ENCODE results near the gene CLP1.

Gene CLP1

DNA sequence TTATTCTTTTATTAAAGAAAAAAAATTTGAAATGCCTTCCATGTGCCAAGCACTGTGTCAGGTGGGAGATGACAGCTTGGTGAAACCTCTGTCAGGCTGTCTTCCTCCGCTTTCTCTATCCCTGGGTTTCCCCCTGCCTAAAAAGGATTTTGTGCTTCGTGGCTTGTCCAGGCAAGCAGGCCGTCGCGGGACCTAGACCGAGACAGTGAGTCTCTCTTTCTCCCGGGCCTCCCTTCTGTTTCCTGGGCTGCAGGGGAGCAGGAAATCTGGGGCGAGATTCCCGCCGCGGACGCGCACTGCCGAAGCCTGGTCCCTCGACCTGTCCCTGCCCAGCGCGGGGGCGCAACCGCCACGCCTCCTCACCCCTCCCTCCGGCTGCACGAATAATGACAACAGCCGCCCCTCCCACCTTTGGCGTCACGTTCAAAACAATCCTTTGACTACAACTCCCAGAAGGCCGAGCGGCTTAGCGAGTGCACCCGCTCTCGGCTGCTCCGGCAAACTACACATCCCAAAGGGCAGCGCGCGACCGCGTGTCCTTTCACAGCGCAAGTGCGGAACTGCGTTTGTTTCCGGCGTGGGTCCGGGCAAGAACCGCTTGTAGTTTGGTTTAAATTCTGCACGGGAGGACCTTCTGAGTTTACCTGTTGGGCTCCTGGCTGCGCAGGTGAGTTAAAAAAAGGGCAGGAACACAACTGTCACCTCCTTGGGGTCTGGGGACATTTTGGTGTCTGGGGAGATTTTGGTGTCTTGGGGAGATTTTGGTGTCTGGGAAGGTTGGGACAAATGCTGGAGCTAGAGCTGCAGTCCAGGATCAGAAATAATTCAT is at the start of gene CLP1:
TSS of gene CLP1 (plus strand) at position 569 of the 829 bp plus-strand sequence. CDS start 1,715 bp downstream, outside the sequence.
- DNase-seq, result peak; percentile 96 to 99

DNA sequence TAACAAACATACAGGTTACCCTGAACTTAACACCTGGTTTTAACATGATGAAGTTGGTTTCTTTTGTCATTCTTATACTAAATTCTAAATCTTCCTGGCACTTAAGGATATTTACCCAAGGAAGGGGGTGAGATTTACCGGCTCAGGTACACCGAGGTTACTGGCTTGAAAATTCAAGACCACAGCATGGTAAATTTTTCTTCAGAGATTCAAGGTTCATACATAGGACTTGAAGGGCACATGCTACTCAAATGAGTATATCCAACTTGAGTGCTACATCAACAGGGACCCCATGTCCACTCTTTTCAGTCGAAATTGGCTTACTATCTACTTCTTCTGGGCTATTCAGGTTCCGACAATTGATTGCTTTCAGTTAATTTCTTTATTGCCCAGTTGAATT is 47.4 kb upstream of the CLP1 start:
- DNase-seq, result no peak

DNA sequence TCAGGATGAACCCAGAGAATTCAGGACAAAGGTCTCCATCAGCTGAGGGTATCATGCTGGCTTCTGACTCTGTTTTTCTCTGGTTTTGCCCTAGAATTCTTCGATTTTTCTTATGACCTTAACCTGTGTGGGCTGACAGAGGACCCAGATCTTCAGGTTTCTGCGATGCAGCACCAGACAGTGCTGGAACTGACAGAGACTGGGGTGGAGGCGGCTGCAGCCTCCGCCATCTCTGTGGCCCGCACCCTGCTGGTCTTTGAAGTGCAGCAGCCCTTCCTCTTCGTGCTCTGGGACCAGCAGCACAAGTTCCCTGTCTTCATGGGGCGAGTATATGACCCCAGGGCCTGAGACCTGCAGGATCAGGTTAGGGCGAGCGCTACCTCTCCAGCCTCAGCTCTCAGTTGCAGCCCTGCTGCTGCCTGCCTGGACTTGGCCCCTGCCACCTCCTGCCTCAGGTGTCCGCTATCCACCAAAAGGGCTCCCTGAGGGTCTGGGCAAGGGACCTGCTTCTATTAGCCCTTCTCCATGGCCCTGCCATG is 43.3 kb upstream of the CLP1 start:
- DNase-seq, result no peak

DNA sequence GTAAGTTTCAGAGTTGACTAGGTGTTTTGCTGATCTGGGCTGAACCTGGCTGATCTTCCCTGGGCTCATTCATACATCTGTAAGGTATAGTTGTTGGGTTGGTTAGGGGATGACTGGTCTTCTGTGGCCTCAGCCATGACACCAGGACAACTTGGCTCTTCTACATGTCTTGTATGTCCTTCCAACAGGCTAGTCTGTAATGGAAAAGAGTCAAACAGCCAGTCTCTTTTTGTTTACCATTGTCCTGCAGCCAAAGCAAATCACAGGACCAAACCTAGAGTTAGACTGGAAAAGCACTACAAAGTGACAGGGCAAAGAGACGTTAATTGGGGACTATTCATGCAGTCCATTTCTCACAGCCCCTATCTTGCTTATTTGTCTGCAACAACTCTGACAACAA is 42.3 kb upstream of the CLP1 start:
- no peak for DNase-seq

- no peak for DNase-seq
These were observed 41.0 kb upstream of the CLP1 start for GRCh38 chr11:57616595-57616994.

GRCh38 chr11:57618438-57618837 is 39.1 kb upstream of the CLP1 start:
- DNase-seq, result no peak

GRCh38 chr11:57619331-57619730 is 38.2 kb upstream of the CLP1 start:
- DNase-seq, result no peak

DNA sequence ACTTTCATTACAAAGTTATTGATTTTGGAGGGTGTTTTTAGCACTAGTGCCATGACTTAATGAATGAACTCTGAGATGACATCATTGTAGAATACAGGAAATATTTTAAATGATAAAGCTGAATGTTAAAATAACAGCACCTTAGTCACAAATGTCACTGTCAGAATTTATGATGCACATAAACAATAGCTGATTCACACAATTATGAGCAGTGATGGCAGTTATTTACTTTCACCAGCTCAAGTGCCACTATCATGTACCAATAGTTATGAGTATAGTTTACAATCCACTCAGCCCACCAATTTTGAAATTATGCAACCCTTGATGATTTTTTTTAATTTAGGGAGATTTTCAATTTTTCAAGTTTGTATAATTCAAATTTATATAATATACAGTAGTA is 37.1 kb upstream of the CLP1 start:
- no peak for DNase-seq

- no peak for DNase-seq
These were observed 35.3 kb upstream of the CLP1 start for GRCh38 chr11:57622263-57622662.

- DNase-seq, result no peak
These were observed 32.7 kb upstream of the CLP1 start for GRCh38 chr11:57624864-57625263.

DNA sequence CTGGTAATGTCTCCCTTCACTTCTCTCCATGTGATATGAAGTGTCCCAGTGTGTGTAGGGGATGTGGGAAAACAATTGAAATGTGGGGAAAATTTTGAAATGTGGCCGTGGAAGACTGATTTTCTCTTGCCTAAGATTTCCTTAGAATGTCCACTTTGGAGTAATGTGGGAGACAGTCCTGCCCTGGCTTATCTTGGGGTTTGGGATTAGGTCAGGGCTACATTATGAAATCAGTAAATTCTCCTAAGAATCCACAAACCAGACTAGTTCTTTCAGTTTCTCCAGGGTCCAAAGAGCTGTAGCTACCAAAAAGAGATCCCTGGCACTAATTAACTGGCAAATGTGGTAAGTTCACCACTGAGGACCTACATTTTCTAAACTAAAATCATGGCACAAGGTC is 30.7 kb upstream of the CLP1 start:
- DNase-seq, result no peak

- DNase-seq, result no peak
These were observed 27.4 kb upstream of the CLP1 start for GRCh38 chr11:57630171-57630570.

DNA sequence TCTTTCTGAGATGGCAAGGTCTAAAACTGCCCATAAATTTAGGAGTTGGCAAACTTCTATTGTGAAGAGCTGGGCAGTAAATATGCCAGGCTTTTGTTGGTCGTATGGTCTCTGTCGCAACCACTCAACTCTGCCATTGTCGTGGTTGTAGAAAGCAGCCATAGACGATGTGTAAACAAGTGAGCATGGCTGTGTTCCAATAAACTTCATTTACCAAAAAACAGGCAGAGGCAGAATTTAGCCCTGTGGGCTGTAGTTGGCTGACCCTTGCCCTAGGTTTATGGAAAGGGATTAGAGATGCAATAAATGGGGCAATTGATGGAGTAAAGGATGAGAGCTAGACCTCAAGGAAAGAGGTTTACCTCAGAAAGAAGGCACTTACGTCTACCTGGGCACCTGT is 25.4 kb upstream of the CLP1 start:
- DNase-seq, result no peak

GRCh38 chr11:57633394-57634070 is 24.0 kb upstream of the CLP1 start:
- DNase-seq, result no peak

DNA sequence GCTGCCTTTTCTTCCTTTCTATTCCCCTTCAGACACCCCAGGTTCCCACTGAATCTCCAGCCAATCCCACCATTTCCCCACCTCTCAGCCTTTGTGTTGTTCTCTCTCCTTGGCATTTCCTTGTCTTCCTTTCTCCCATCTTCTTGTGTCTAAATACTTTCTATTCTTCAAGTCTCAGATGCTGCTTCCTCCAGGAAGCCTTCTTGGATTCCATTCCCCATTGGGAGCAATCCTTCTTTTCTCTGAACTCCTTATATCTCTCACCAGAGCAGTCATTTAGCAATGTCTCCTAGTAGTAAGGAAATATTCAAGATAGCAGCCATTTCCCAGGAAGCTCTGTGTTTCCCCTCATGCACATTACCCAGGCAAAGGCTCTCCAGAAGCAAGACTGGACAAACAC is 23.3 kb upstream of the CLP1 start:
- no peak for DNase-seq

DNA sequence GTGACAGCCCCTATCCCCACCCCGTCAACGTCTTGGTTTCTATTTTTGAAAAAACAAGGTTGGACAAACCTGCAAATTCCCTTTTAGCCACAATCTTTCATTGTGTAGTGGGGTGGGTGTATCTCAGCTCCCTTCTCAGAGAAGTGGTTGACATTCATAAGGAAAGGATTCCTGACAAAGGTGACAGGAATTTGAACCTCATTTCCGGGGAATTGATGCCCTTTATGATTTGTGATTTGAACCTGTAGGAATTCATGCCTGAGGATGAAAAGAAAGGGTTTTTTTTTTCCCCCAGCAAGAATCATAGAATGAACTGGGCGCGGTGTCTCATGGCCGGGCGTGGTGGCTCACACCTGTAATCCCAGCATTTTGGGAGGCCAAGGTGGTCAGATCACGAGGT is 22.3 kb upstream of the CLP1 start:
- no peak for DNase-seq

GRCh38 chr11:57637626-57638004 is 19.9 kb upstream of the CLP1 start:
- DNase-seq, result no peak

DNA sequence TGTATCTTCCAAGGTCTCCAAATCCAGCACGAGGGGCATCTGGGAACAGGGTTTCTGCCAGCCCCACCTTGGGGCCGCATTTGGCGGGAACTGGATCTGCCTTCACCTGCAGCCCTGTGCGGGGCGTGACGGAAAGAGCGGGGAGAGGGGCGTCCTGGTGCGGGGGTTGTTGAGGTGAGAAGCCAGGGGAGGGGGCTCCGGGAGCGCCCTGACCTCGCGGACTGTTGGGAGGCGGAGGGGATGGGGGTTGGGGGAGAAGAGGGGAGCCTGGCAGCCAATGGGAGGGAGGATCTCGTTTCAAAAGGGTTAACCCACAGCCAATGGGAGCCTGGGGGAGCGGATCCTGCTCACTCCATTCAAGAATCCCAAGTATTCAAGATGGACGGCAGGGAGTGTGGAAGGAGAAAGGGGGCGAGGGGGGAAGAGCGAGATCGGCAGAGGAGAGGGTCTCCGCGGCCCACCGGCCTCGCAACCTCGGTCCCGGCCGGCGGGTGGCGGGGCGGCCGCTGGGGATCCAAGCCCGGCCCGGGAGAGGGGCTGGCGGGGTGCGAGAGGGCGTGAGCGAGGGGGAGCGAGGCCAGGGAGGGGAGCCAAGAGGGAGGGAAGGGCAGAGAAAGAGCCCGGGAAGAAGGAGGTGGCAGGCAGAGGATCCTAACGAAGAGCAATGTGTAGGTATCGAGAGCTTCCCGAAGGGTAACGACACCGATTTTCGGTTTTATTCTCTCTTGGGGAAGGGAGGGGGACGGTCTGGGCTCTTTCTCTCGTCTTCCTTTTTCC is 19.4 kb upstream of the CLP1 start:
- DNase-seq, result no peak

DNA sequence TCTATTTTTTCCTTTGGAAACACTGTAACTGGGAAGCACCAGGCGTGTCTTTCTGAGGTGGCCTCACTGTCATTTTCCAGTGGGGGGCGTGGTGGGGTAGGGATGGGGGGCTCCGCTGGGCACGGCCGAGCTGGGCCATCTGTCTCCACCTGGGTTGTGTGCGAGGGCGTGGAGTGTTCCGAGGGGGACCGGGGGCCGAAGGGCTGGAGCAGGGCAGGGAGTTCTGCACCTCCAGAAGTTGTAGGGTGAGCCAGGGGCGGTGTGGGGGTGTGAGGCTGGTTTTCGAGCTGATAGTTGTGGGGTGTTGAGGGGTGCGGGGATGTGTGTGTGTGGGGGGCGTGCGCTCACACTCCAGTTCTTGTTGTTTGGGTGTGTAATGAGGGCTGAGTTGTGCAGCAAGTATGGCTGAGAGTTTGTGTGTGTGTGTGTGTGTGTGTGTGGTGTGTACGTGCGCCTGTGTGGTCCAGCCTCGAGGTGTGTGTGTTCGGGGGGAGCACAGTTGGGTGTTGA is 18.7 kb upstream of the CLP1 start:
- no peak for DNase-seq

DNA sequence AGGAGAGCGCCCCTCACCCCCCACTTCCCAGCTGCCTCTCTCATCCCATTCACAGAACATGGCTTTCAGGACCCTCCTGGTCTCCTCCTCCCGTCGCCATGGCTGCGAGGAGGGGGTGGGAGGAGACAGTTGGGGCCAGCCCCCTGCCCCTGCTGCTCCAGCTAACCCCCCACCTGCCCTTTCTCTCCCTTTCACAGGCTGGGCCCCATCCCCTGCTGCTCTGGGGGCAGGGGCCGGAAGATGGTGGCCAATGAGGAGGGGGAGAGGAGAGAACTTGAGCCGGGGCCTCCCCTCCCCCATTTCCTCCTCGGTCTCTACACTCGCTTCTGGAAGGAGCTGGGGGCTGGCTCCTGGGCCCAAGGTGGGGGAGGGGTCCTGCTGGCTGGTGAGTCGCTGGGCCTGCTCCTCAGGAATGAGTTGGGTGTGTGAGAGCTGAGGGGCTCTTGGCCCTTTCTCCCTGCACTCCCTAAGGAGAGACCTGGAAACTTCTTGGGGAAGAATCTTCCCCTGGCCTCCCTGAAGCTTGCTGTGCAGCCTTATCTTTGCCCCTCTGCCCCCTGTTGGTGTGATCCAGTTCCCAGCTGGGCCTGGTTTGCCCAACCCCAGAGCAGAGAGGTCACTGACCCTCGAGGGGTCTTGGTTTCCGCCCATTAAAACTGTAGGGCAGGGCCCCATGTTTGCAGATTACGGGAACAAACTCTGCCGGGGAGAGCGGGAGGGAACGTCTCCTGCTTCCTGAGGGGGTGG is 18.1 kb upstream of the CLP1 start:
- DNase-seq, result no peak

DNA sequence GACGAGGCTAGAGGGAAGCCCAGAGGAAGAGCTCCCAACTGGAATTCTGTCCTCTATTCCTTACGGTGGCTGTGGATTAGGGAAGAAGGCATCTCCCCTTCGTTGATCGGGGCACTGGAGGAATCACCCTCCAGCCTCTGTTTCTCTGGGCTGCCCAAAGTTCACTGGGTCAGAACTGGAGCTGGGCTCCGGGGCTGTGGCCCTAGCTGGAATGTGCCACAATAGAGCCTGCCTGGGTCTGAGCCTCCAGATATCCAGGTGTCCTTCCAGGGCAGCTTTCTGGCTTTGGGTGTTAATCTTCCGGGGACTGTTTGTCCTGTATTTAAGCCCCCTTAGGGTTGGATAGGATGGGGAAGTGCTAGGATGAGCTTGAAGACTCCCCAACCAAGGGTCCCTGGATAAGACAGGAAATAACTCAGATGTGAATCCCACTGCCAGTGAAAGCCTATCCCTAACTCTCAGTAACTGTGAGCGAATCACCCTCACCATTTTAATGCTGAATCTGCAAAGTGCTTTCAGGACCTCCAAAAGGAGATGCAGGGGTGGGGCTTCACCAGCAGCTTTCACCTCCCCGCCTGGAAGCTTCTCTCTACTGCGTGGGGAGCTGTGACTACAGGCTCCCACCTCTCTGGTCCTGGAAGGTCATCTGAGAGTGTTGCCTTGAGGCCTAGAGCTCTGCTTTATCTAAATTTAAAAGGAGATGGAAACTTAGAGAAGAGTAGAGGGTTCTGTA is 17.3 kb upstream of the CLP1 start:
- no peak for DNase-seq

Measured in stimulated activated CD4-positive, alpha-beta T cell treated with anti-CD3 and anti-CD28 coated beads, Interleukin-4, amount 100 ng/mL, for 4 hours (primary cell).